ENCODE results near the gene PTPRD. TPM values are rescaled to one million over a fixed set of nuclear protein-coding genes. Genes with fewer than 3 reads are reported as not detected.

PTPRD gene
- total RNA-seq, 1 donor from 2014 or later: 75.7 TPM

GRCh38 chr9:8842402-8843193 lies 1770.2 kb downstream of the PTPRD start:
- no peak overlapping the region for H3K4me3 ChIP-seq (ENCODE audit: low read length in 3 of 3)
- H3K36me3 ChIP-seq (ENCODE audit: control insufficient read depth in 3 of 3, insufficient read depth in 3 of 3, low read length in 3 of 3): no peaks in the 10 kb centered on the region
- H3K27ac ChIP-seq (ENCODE audit: low read depth, low read length): no peak overlapping the region
- H3K27me3 ChIP-seq (ENCODE audit: control insufficient read depth in 3 of 3, insufficient read depth in 3 of 3, low read length in 3 of 3): no peaks in the 10 kb centered on the region
- H3K4me1 ChIP-seq (ENCODE audit: control insufficient read depth in 3 of 3, insufficient read depth in 3 of 3, low read length in 3 of 3): peaks cover 0 to 4% (median 0%) of the 10 kb centered on the region in 3 donors
- H3K9ac ChIP-seq (ENCODE audit: low read depth in 1 of 3, low read length in 3 of 3): no peak overlapping the region
- H3K9me3 ChIP-seq (ENCODE audit: control insufficient read depth in 3 of 3, low read length in 3 of 3): no peaks in the 10 kb centered on the region

DNA sequence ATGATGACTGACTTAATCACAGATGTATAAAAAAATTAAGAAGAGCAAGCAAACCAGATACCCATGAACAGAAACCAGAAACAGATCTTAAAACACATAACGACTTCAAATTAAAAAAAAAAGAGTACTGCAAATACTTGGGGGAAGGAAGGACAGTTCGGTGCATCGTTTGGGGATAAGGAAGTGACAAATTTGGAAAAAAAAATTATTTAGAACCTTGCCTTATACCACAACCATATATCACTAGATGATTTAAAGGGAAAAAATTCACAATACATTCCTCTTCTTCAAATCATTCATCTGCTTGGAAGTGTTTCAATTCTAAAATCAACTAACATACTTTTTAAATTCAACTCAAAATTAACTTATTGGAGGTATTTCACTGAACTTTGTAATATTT lies 1774.7 kb downstream of the PTPRD start:
- no peak overlapping the region for H3K4me3 ChIP-seq (ENCODE audit: low read length in 3 of 3)
- no peaks in the 10 kb centered on the region for H3K27me3 ChIP-seq (ENCODE audit: control insufficient read depth in 3 of 3, insufficient read depth in 3 of 3, low read length in 3 of 3)
- no peak overlapping the region for H3K27ac ChIP-seq (ENCODE audit: low read depth, low read length)
- H3K4me1 ChIP-seq (ENCODE audit: control insufficient read depth in 3 of 3, insufficient read depth in 3 of 3, low read length in 3 of 3): no peaks in the 10 kb centered on the region
- no peaks in the 10 kb centered on the region for H3K9me3 ChIP-seq (ENCODE audit: control insufficient read depth in 3 of 3, low read length in 3 of 3)
- no peaks in the 10 kb centered on the region for H3K36me3 ChIP-seq (ENCODE audit: control insufficient read depth in 3 of 3, insufficient read depth in 3 of 3, low read length in 3 of 3)
- no peak overlapping the region for H3K9ac ChIP-seq (ENCODE audit: low read depth in 1 of 3, low read length in 3 of 3)

DNA sequence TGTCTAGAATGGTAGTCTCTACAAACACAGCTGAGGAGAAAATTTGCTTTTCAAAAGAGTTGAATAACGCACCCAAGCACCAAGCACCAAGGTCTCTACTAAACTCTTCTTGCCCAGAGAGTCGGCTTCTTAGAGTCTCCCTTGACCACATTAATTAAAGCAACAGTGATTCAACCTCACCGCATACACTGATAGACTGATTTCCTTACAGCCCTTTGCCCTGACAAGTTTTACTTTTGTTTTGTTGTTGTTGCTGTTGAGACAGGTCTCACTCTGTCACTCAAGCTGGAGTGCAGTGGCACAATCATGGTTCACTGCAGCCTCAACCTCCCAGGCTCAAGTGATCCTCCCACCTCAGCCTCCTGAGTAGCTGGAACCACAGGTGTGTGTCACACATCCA lies 1777.5 kb downstream of the PTPRD start:
- no peak overlapping the region for H3K4me3 ChIP-seq (ENCODE audit: low read length in 3 of 3)
- no peaks in the 10 kb centered on the region for H3K27me3 ChIP-seq (ENCODE audit: control insufficient read depth in 3 of 3, insufficient read depth in 3 of 3, low read length in 3 of 3)
- no peak overlapping the region for H3K9ac ChIP-seq (ENCODE audit: low read depth in 1 of 3, low read length in 3 of 3)
- no peaks in the 10 kb centered on the region for H3K4me1 ChIP-seq (ENCODE audit: control insufficient read depth in 3 of 3, insufficient read depth in 3 of 3, low read length in 3 of 3)
- no peaks in the 10 kb centered on the region for H3K9me3 ChIP-seq (ENCODE audit: control insufficient read depth in 3 of 3, low read length in 3 of 3)
- H3K36me3 ChIP-seq (ENCODE audit: control insufficient read depth in 3 of 3, insufficient read depth in 3 of 3, low read length in 3 of 3): no peaks in the 10 kb centered on the region
- no peak overlapping the region for H3K27ac ChIP-seq (ENCODE audit: low read depth, low read length)

DNA sequence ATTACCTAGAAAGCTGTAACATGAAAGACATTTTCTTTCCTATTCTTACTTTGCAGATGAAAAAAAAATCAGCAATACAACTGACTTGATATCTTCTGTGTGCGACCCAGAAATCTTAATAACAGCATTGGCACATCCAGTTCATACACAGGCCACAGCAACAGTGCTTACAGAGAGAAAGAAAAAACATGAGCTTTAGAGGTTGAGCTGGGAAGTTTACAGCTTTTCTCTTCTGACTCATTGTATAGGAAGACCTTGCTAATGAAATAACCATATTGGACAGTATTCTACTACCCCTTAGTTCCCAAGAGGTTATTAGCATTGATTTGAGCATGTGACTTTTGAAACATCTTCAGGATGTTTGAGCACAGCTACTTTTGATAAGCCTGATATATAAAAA lies 1779.8 kb downstream of the PTPRD start:
- H3K9me3 ChIP-seq (ENCODE audit: control insufficient read depth in 3 of 3, low read length in 3 of 3): no peaks in the 10 kb centered on the region
- no peak overlapping the region for H3K4me3 ChIP-seq (ENCODE audit: low read length in 3 of 3)
- H3K27ac ChIP-seq (ENCODE audit: low read depth, low read length): no peak overlapping the region
- H3K4me1 ChIP-seq (ENCODE audit: control insufficient read depth in 3 of 3, insufficient read depth in 3 of 3, low read length in 3 of 3): no peaks in the 10 kb centered on the region
- H3K36me3 ChIP-seq (ENCODE audit: control insufficient read depth in 3 of 3, insufficient read depth in 3 of 3, low read length in 3 of 3): no peaks in the 10 kb centered on the region
- no peak overlapping the region for H3K9ac ChIP-seq (ENCODE audit: low read depth in 1 of 3, low read length in 3 of 3)
- H3K27me3 ChIP-seq (ENCODE audit: control insufficient read depth in 3 of 3, insufficient read depth in 3 of 3, low read length in 3 of 3): no peaks in the 10 kb centered on the region

GRCh38 chr9:8832386-8832785 lies 1780.4 kb downstream of the PTPRD start:
- no peaks in the 10 kb centered on the region for H3K27me3 ChIP-seq (ENCODE audit: control insufficient read depth in 3 of 3, insufficient read depth in 3 of 3, low read length in 3 of 3)
- H3K36me3 ChIP-seq (ENCODE audit: control insufficient read depth in 3 of 3, insufficient read depth in 3 of 3, low read length in 3 of 3): no peaks in the 10 kb centered on the region
- H3K4me3 ChIP-seq (ENCODE audit: low read length in 3 of 3): no peak overlapping the region
- H3K9ac ChIP-seq (ENCODE audit: low read depth in 1 of 3, low read length in 3 of 3): no peak overlapping the region
- H3K27ac ChIP-seq (ENCODE audit: low read depth, low read length): no peak overlapping the region
- H3K9me3 ChIP-seq (ENCODE audit: control insufficient read depth in 3 of 3, low read length in 3 of 3): no peaks in the 10 kb centered on the region
- H3K4me1 ChIP-seq (ENCODE audit: control insufficient read depth in 3 of 3, insufficient read depth in 3 of 3, low read length in 3 of 3): no peaks in the 10 kb centered on the region

DNA sequence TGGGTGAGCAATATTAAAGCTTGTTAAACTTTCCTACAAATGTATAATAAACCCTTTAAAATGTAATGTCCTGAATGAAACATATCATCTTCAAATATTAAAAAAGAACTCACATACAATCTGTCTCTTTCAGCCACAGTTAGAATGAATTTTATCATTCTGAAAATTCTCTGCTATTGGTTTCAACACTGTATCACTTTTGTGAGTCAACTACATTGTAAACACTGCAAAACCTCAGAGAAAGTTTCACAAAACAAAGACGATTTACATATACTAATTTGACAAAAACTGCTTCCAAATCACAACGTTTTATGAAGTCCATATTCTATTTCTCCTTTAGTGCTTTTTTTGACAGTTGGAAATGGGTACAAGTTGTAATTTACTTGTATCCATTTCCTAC lies 1781.2 kb downstream of the PTPRD start:
- no peaks in the 10 kb centered on the region for H3K9me3 ChIP-seq (ENCODE audit: control insufficient read depth in 3 of 3, low read length in 3 of 3)
- no peaks in the 10 kb centered on the region for H3K36me3 ChIP-seq (ENCODE audit: control insufficient read depth in 3 of 3, insufficient read depth in 3 of 3, low read length in 3 of 3)
- no peaks in the 10 kb centered on the region for H3K4me1 ChIP-seq (ENCODE audit: control insufficient read depth in 3 of 3, insufficient read depth in 3 of 3, low read length in 3 of 3)
- no peaks in the 10 kb centered on the region for H3K27me3 ChIP-seq (ENCODE audit: control insufficient read depth in 3 of 3, insufficient read depth in 3 of 3, low read length in 3 of 3)
- no peak overlapping the region for H3K9ac ChIP-seq (ENCODE audit: low read depth in 1 of 3, low read length in 3 of 3)
- no peak overlapping the region for H3K27ac ChIP-seq (ENCODE audit: low read depth, low read length)
- no peak overlapping the region for H3K4me3 ChIP-seq (ENCODE audit: low read length in 3 of 3)

GRCh38 chr9:8826281-8826680 lies 1786.5 kb downstream of the PTPRD start:
- H3K27me3 ChIP-seq (ENCODE audit: control insufficient read depth in 3 of 3, insufficient read depth in 3 of 3, low read length in 3 of 3): no peaks in the 10 kb centered on the region
- no peak overlapping the region for H3K27ac ChIP-seq (ENCODE audit: low read depth, low read length)
- H3K4me3 ChIP-seq (ENCODE audit: low read length in 3 of 3): no peak overlapping the region
- no peaks in the 10 kb centered on the region for H3K9me3 ChIP-seq (ENCODE audit: control insufficient read depth in 3 of 3, low read length in 3 of 3)
- H3K9ac ChIP-seq (ENCODE audit: low read depth in 1 of 3, low read length in 3 of 3): no peak overlapping the region
- no peaks in the 10 kb centered on the region for H3K36me3 ChIP-seq (ENCODE audit: control insufficient read depth in 3 of 3, insufficient read depth in 3 of 3, low read length in 3 of 3)
- no peaks in the 10 kb centered on the region for H3K4me1 ChIP-seq (ENCODE audit: control insufficient read depth in 3 of 3, insufficient read depth in 3 of 3, low read length in 3 of 3)

DNA sequence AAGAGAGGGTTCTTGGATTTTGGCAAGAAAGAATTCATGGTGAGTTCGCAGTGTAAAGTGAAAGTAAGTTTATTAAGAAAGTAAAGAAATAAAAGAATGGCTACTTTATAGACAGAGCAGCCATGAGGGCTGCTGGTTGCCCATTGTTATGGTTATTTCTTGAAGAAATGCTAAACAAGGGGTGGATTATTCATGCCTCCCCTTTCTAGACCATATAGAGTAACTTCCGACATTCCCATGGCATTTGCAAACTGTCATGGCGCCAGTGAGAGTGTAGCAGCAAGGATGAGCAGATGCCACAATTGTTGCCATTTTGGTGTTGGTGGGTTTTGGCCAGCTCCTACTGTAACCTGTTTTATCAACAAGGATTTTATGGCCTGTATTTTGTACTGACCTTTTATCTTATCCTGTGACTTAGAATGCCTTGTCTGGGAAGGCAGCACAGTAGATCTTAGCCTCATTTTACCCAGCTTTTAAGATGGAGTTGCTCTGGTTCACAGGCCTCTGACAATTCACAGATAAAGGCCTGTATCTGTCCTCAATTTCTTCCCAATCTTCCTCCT lies 1787.1 kb downstream of the PTPRD start:
- Histone ChIP-seq H3K4me3 (ENCODE audit: low read length in 3 of 3) (no peak overlapping the region), H3K9me3 (ENCODE audit: control insufficient read depth in 3 of 3, low read length in 3 of 3) (no peaks in the 10 kb centered on the region), H3K36me3 (ENCODE audit: control insufficient read depth in 3 of 3, insufficient read depth in 3 of 3, low read length in 3 of 3) (no peaks in the 10 kb centered on the region), H3K4me1 (ENCODE audit: control insufficient read depth in 3 of 3, insufficient read depth in 3 of 3, low read length in 3 of 3) (no peaks in the 10 kb centered on the region), H3K27me3 (ENCODE audit: control insufficient read depth in 3 of 3, insufficient read depth in 3 of 3, low read length in 3 of 3) (no peaks in the 10 kb centered on the region), H3K9ac (ENCODE audit: low read depth in 1 of 3, low read length in 3 of 3) (no peak overlapping the region), H3K27ac (ENCODE audit: low read depth, low read length) (no peak overlapping the region)

GRCh38 chr9:8823131-8823895 lies 1789.5 kb downstream of the PTPRD start:
- Histone ChIP-seq H3K9me3 (ENCODE audit: control insufficient read depth in 3 of 3, low read length in 3 of 3) (no peaks in the 10 kb centered on the region), H3K4me1 (ENCODE audit: control insufficient read depth in 3 of 3, insufficient read depth in 3 of 3, low read length in 3 of 3) (no peaks in the 10 kb centered on the region), H3K27ac (ENCODE audit: low read depth, low read length) (no peak overlapping the region), H3K36me3 (ENCODE audit: control insufficient read depth in 3 of 3, insufficient read depth in 3 of 3, low read length in 3 of 3) (no peaks in the 10 kb centered on the region), H3K4me3 (ENCODE audit: low read length in 3 of 3) (no peak overlapping the region), H3K9ac (ENCODE audit: low read depth in 1 of 3, low read length in 3 of 3) (no peak overlapping the region), H3K27me3 (ENCODE audit: control insufficient read depth in 3 of 3, insufficient read depth in 3 of 3, low read length in 3 of 3) (no peaks in the 10 kb centered on the region)

GRCh38 chr9:8822667-8823025 lies 1790.2 kb downstream of the PTPRD start:
- Histone ChIP-seq H3K4me3 (ENCODE audit: low read length in 3 of 3) (no peak overlapping the region), H3K9me3 (ENCODE audit: control insufficient read depth in 3 of 3, low read length in 3 of 3) (no peaks in the 10 kb centered on the region), H3K27me3 (ENCODE audit: control insufficient read depth in 3 of 3, insufficient read depth in 3 of 3, low read length in 3 of 3) (no peaks in the 10 kb centered on the region), H3K9ac (ENCODE audit: low read depth in 1 of 3, low read length in 3 of 3) (no peak overlapping the region), H3K27ac (ENCODE audit: low read depth, low read length) (no peak overlapping the region), H3K36me3 (ENCODE audit: control insufficient read depth in 3 of 3, insufficient read depth in 3 of 3, low read length in 3 of 3) (no peaks in the 10 kb centered on the region), H3K4me1 (ENCODE audit: control insufficient read depth in 3 of 3, insufficient read depth in 3 of 3, low read length in 3 of 3) (no peaks in the 10 kb centered on the region)
